Stomach (tissue), 9 donors: ENCODE results near the gene TMOD3. TPM values are rescaled to one million over a fixed set of nuclear protein-coding genes. Genes with fewer than 3 reads are reported as not detected.
A peak's percentile ranks its signal among the peaks of the same experiment; 100 is the strongest.

ENCODE experiments used
- DNase-seq, 2 donors: peaks; one replicate each; pipeline versions ENCODE4 v3.0.0 to v3.0.0-alpha.2; 2013 to 2019
- H3K27ac ChIP-seq, 5 donors: fragments of 200-600 bp in 4 of 5; sonication (generic) in 4 of 5; one replicate each; pipeline ENCODE4 v1.5.1; 2013 to 2019; ENCODE audit warnings: mild to moderate bottlenecking in 1 of 5, moderate library complexity in 1 of 5
- H3K27me3 ChIP-seq, 3 donors: fragments of 200-600 bp; sonication (generic); one replicate each; pipeline ENCODE4 v1.5.1; 2017 to 2019; ENCODE audit warnings: mixed run types in 1 of 3
- H3K36me3 ChIP-seq, 4 donors: fragments of 200-600 bp; sonication (generic); 1 replicate in 3 of 4; 2 replicates in 1 of 4; pipeline ENCODE4 v1.5.1; 2016 to 2019
- H3K4me1 ChIP-seq, 4 donors: fragments of 200-600 bp; sonication (generic); one replicate each; pipeline ENCODE4 v1.5.1; 2016 to 2019
- H3K4me3 ChIP-seq, 4 donors: fragments of 200-600 bp; sonication (generic) in 3 of 4; one replicate each; pipeline ENCODE4 v1.5.1; 2016 to 2019; ENCODE audit warnings: mild to moderate bottlenecking in 1 of 4
- H3K9me3 ChIP-seq, 4 donors: fragments of 200-600 bp; sonication (generic); one replicate each; pipeline ENCODE4 v1.5.1; 2016 to 2019
- EP300 ChIP-seq: sonication (generic); formaldehyde crosslinking; IDR thresholded peaks from one replicate; pipeline ENCODE4 v1.6.1; 2017; ENCODE audit warnings: antibody characterized with exemption
- POLR2A ChIP-seq, 4 donors: fragments of 450-650 bp; IDR thresholded peaks; one replicate each; pipeline ENCODE4 v1.6.1; 2016; ENCODE audit warnings: antibody characterized with exemption in 4 of 4, control low read depth in 2 of 4, mild to moderate bottlenecking in 1 of 4, moderate library complexity in 1 of 4
- POLR2AphosphoS5 ChIP-seq, 3 donors: sonication (generic); formaldehyde crosslinking; IDR thresholded peaks; one replicate each; pipeline ENCODE4 v1.6.1; 2016; ENCODE audit warnings: antibody characterized with exemption in 3 of 3
- WGBS, 5 donors: extraction: QIAGEN DNeasy Blood & Tissue Kit in 3 of 5; methylation state at CpG; one replicate each; pipeline versions ENCODE4 v1.1.5 to v1.1.7; 2013 to 2018; 5-methylcytosine and 5-hydroxymethylcytosine counted together
- intact Hi-C: fragments of 100-400 bp; cut with DNase I; formaldehyde crosslinking; loops from one replicate; pipeline ENCODE4 v1.15.1; 2023; ENCODE audit warnings: low total_unique reads
- polyA plus RNA-seq, 3 donors: library from polyadenylated mRNA; stranded (reverse); fragments of 200-250 nt; gene quantifications; one replicate each; pipeline ENCODE4 v1.2.3, GENCODE V29; 2013
- total RNA-seq, 5 donors: library from RNA; depleted of rRNA; stranded (reverse); fragments of >200 nt; gene quantifications; one replicate each; pipeline versions ENCODE4 v1.1.0 to v1.2.3, GENCODE V29; 2014 to 2016
- TF ChIP-seq, protein P1 (sequence below), 7 experiments: fragments of 450-650 bp in 4 of 7; fragments of 200-600 bp in 3 of 7; sonication (generic) in 3 of 7; IDR thresholded peaks; one replicate each; pipeline ENCODE4 v1.5.1; 2016 to 2019; ENCODE audit warnings: antibody characterized with exemption in 7 of 7, control low read depth in 2 of 7, mild to moderate bottlenecking in 1 of 7
- donor health status: healthy with polysubstance abuse.
- donor health status: Bipolar disorder and iron deficiency.
- donor health status: healthy.

TMOD3 gene
- total and polyA plus RNA-seq, 8 donors, result 10.1 to 64.3 (median 15.2) TPM

DNA sequence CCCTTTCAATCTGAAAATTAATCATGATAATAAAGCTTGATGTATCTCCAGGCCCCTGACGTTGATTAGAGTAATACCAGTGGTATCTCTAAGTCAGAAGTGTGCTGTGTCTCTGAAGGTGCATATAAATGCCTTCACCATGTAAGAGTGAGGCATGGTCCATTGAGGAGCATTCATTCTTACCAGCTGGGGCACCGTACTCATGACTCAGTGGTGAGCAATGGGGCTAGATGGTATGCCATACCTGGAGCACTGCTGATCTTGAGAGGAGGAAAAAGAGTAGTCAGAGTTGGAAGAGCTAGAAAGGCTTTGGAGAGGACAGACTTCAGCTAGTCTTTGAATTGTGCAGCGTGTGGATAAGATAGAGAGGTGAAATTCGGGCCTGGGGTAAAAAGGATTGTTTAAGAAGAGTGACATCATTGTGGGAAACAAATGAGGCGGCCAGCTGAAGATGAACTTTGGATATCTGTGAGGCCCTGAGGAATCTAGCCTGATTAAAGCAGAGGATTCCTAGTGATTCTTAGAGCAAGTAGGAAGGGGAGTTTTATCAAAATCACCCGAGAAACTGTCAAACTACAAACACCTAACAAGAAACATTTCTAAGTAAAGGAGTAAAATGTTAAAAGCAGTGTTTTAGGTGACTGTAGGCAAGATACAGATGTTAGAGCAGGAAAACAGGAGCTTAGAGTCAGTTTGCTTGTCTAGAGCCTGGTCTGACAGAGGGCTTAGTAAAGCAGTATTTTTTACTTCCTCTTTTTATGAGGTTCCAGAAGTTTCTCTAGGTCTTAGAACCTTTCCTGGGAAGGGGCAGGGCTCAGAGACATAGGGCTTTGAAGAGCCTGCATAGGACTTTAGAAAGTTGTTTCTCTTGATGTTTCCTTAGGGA, 13.6 kb downstream of the TMOD3 start:
- Histone ChIP-seq H3K4me1 (peaks cover 70 to 96% (median 76%) of the 10 kb centered on the region in 4 donors), H3K4me3 (no peak overlapping the region), H3K27ac (peak overlapping the region in 4 of 5 donors; percentile 8 to 46 (median 28)), H3K36me3 (no peaks in the 10 kb centered on the region), H3K9me3 (no peaks in the 10 kb centered on the region), H3K27me3 (no peaks in the 10 kb centered on the region)
- TF ChIP-seq POLR2AphosphoS5 (IDR thresholded peaks at IDR 0.05) (no peak), EP300 (no peak), POLR2A (IDR thresholded peaks at IDR 0.05) (no peak)
- TF ChIP-seq, protein P1, sequence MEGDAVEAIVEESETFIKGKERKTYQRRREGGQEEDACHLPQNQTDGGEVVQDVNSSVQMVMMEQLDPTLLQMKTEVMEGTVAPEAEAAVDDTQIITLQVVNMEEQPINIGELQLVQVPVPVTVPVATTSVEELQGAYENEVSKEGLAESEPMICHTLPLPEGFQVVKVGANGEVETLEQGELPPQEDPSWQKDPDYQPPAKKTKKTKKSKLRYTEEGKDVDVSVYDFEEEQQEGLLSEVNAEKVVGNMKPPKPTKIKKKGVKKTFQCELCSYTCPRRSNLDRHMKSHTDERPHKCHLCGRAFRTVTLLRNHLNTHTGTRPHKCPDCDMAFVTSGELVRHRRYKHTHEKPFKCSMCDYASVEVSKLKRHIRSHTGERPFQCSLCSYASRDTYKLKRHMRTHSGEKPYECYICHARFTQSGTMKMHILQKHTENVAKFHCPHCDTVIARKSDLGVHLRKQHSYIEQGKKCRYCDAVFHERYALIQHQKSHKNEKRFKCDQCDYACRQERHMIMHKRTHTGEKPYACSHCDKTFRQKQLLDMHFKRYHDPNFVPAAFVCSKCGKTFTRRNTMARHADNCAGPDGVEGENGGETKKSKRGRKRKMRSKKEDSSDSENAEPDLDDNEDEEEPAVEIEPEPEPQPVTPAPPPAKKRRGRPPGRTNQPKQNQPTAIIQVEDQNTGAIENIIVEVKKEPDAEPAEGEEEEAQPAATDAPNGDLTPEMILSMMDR (IDR thresholded peaks at IDR 0.05), result no peak
- WGBS, 5 donors, result 44 to 59% (median 49%) methylated on average over 6 of the region's 6 CpGs
- intact Hi-C loops, result no loop called here
- no peak for DNase-seq

DNA sequence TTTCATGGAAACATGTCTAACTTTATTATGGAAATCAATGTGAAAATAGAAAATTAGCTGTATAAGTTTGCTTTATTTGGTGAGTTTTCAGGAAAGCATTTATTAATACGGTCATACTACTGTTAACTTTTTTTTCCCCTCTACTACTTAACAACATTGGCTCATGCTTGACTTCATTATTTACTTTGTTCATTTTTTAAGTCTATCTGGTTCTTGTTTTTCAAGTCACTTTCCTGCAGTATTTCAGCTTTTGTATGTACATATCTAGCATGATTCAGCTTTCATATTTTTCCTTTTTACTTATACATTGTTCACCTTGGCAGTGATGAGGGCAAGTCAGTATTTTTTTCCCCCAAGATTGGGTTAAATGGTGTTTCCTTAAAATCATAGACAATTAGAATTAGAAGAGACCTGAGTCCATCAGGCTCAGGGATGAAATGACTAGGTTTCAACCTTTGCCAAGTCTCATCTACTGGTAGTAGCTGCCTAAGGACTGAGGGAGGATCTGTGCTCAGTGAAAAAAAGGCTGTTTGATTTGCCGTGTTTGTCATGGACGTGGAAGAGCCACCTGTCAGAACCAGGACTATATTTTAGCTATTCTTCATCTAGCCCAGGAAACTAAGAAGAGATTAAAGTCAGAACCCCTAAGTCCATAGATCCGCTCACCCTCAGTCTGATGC, 15.4 kb downstream of the TMOD3 start:
- H3K4me3 ChIP-seq, result no peak overlapping the region
- DNase-seq, result no peak
- no peaks in the 10 kb centered on the region for H3K36me3 ChIP-seq
- TF ChIP-seq, protein P1 (IDR thresholded peaks at IDR 0.05), result no peak
- TF ChIP-seq EP300 (no peak), POLR2A (IDR thresholded peaks at IDR 0.05) (no peak), POLR2AphosphoS5 (IDR thresholded peaks at IDR 0.05) (no peak)
- no peaks in the 10 kb centered on the region for H3K9me3 ChIP-seq
- intact Hi-C loops, result no loop called here
- H3K27me3 ChIP-seq, result no peaks in the 10 kb centered on the region
- H3K4me1 ChIP-seq, result peaks cover 59 to 95% (median 75%) of the 10 kb centered on the region in 4 donors
- 36 to 67% (median 42%) methylated on average over 4 of the region's 4 CpGs for WGBS, 5 donors
- H3K27ac ChIP-seq, result peak overlapping the region; percentile 30 to 80 (median 48)

DNA sequence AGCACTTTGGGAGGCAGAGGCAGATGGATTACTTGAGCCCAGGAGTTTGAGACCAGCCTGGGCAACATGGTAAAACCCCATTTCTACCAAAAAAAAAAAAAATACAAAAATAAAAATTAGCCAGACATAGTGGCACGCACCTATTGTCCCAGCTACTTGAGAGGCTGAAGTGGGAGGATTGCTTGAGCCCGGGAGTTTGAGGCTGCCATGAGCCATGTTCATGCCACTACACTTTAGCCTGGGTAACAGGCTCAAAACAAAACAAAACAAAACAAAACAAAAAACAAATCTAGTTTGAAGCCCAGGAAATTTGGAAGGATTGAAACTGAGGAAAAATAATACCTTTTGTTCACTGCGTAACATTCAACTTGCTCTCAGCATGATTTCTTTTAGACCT, 16.6 kb downstream of the TMOD3 start:
- Histone ChIP-seq H3K27ac (peak overlapping the region; percentile 39 to 80 (median 56)), H3K9me3 (no peaks in the 10 kb centered on the region), H3K27me3 (no peaks in the 10 kb centered on the region), H3K4me1 (peaks cover 52 to 95% (median 74%) of the 10 kb centered on the region in 4 donors), H3K36me3 (no peaks in the 10 kb centered on the region), H3K4me3 (no peak overlapping the region)
- 75 to 87% (median 80%) methylated on average over 3 of the region's 3 CpGs for WGBS, 5 donors
- intact Hi-C loops, result no loop called here
- no peak for DNase-seq
- TF ChIP-seq EP300 (no peak), POLR2AphosphoS5 (IDR thresholded peaks at IDR 0.05) (no peak), POLR2A (IDR thresholded peaks at IDR 0.05) (no peak)
- TF ChIP-seq, protein P1 (IDR thresholded peaks at IDR 0.05), result no peak

DNA sequence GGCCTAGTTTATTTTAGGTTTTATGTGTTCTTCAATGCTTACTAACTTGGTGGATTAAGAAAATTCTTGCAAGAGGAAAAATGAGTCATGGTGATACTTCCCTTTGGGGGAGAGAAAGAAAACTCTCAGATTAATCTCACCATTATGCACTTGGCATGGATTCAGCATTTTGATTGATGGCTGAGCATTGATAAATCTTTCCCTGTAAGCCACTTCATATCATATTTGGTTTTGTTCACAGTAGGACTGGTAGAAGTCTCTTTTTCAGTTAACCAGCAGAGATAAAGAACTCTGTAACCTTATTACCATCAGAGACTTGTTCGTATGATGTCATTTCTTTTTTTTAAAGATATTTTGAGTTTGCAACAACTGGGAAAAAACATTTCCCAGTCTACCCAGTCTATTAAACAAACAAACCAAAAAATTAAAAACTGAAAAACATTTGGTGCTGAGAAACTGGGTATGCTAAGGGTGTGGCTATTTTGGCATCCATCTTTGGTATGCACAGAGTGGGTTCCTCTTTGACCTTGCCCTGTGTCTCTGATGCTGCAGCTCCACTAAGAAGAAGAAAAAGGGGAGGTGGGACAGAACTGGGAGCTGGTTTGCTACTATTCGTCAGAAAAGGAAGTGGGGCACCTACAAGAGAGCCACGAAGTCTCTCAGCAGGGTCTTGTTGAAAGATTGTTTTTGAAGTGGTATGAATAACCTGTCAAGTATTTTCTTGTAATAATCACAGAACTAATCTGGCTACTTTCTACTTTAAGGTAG, 17.2 kb downstream of the TMOD3 start:
- peak in 1 of 2 donors; percentile 40 for DNase-seq
- Histone ChIP-seq H3K4me3 (no peak overlapping the region), H3K27ac (peak overlapping the region in 4 of 5 donors; percentile 39 to 80 (median 58)), H3K9me3 (no peaks in the 10 kb centered on the region), H3K4me1 (peaks cover 50 to 89% (median 69%) of the 10 kb centered on the region in 4 donors), H3K36me3 (no peaks in the 10 kb centered on the region), H3K27me3 (no peaks in the 10 kb centered on the region)
- intact Hi-C loops, result no loop called here
- TF ChIP-seq POLR2A (IDR thresholded peaks at IDR 0.05) (no peak), POLR2AphosphoS5 (IDR thresholded peaks at IDR 0.05) (peak in 1 of 3 donors; percentile 26)
- WGBS, 5 donors, result 47 to 64% (median 58%) methylated on average over 3 of the region's 3 CpGs
